ENCODE results near the gene SERTAD4.
A peak's percentile ranks its signal among the peaks of the same experiment; 100 is the strongest.
"Not testable (repeated sequence)": the region's sequence is repeated elsewhere in the genome, so short reads cannot be mapped to it uniquely, and the experiment has no call there.

The SERTAD4 gene

DNA sequence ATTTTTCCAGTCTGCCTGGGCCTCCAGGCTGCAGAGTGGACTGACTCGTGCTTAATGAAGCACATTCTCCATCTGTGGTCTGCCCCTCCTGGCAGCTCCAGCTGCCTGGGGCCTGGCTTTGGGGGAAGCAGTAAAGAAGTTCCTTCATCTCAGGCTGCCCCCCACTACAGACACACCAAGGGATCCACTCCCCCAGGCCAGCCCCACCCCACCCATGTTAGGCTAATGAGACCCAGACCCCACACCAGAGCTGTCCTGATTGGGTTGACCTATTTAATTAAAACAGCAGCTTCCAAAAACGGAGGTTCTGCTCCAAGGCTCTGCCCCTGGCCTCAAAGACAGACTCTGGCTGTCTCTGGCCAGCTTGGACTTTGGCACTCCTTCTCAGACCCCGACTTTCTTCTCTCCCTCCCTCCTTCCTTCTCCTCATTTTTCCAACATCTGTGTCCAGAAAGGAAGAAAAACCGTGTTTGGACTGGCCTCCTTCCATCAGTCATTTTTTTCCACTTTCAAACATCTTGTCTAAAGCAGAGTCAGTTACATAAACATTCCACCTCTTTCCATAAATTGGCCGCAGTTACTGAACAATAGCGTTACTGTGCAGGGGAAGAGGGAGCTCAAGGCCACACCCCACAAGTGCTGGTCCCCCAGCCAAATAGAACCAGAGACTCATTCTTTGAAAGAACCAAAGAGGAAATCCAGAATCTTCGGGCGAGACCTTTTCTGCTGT, 29.7 kb downstream of the SERTAD4 start:
- DNase-seq, result no peak

GRCh38 chr1:210262897-210263272, 30.3 kb downstream of the SERTAD4 start:
- no peak for DNase-seq

- no peak for DNase-seq
Observed at GRCh38 chr1:210263963-210264362, 31.4 kb downstream of the SERTAD4 start.

DNA sequence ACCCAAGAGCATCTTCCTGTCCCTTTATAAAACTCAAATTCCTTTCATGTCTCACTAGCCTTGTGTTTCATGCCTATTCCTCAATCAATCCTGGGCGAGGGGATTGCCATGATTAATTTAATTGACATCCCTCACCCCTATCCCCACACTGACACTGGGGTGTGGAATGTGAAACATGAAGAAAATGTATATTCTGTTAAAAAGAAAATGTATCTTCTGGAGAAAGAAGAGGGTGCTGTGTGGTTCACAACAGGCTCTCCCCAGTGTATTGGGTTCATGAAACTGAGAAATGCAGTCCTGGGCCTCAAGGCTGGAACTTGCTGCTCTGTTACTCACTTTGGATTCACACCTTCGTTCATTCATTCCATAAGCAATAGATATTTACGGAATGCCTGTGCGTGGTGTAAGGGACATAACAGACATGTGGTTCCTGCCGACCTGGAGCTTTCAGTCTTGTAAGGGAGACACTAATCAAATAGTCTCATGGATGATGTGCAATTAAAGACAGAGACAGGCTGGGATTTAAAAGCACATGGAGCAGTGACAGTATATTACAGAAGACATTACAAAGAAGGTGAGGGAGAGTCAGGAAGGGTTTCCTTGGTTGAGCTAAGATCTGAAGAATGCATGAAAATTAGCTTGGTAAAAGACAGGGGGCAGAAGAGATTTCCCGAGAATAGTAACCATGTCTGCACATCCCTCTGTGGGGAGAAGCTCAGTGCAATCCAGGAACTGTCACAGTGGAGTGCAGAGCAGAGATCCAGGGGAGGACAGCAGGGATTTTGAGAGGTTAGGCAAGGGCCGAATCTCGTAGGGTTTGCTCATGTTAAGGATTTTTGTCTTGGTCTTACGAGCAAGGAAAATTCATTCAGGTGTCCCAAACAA, 32.1 kb downstream of the SERTAD4 start:
- DNase-seq, result no peak

DNA sequence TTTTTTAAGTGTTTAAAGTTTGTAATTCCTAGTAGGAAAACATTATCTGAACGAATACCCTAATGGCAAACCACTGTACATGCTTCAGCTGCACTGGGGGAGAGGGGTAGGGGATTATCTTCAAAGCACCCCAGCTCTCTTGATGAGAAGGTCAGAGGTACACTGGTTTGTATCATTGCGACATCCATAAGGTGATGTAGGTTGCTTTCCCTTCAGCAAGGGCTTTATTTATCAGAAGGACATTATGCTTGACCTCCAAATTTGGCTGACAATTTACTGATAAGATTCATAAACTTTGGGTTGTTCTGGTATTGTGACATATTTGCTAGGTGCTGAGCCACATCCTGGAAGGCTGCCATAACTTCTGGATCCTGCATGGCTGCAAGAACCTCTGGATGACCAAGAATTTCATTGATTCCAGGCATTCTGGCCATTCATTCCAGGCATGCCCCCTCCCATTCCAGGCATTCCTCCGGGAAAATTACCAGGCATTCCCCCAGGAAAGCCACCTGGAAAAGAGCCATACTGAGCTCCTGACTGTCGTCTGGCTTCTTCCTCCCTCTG, 32.9 kb downstream of the SERTAD4 start:
- not testable (repeated sequence) for DNase-seq

GRCh38 chr1:210269981-210270380, 37.4 kb downstream of the SERTAD4 start:
- DNase-seq, result no peak

- DNase-seq, result no peak
Observed at GRCh38 chr1:210272666-210273065, 40.1 kb downstream of the SERTAD4 start.

DNA sequence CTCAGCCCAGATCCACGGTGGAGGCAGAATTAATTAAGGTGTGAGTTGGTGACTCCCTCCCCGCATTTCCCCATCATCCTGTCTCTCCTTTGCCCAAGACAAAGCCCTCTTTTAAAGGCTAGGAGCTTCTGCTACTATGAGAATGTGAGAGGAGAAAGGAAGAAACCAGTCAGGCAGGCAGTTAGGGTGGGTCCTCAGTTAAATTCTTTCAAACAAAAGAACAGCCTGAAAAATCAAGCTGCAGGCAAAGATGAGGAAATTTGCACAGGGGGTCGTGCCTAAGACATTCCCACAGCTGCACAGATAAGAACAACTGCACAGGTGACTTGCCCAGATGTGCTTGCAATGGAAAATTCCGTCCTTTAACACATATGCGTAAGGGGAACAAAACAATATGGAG, 47.6 kb downstream of the SERTAD4 start:
- no peak for DNase-seq

- no peak for DNase-seq
Observed at GRCh38 chr1:210288116-210288515, 55.5 kb downstream of the SERTAD4 start.

GRCh38 chr1:210289248-210289647, 56.7 kb downstream of the SERTAD4 start:
- DNase-seq, result no peak

- no peak for DNase-seq
Observed at GRCh38 chr1:210291081-210291764, 58.6 kb downstream of the SERTAD4 start.

DNA sequence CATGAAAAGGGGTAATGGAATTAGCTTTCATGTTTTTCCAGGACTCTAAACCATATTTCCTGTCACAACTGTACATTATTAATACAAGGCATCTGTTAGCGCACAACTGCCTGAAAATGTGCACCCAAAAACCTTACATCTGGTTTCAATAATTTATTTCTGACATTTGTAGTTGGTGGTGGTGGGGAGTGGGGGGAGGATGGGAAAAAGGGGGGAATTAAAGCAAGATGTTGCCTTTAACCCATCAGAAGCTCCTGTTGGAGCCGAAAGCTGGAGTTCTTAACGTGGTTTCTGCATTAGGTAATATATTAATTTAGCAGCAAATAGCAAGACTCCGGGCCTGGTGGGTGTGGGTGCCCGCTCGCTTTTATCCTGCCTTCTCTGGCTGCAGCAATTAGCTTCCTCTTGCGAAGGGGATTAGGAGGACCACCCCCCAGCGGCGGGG, 59.2 kb downstream of the SERTAD4 start:
- DNase-seq, result no peak

DNA sequence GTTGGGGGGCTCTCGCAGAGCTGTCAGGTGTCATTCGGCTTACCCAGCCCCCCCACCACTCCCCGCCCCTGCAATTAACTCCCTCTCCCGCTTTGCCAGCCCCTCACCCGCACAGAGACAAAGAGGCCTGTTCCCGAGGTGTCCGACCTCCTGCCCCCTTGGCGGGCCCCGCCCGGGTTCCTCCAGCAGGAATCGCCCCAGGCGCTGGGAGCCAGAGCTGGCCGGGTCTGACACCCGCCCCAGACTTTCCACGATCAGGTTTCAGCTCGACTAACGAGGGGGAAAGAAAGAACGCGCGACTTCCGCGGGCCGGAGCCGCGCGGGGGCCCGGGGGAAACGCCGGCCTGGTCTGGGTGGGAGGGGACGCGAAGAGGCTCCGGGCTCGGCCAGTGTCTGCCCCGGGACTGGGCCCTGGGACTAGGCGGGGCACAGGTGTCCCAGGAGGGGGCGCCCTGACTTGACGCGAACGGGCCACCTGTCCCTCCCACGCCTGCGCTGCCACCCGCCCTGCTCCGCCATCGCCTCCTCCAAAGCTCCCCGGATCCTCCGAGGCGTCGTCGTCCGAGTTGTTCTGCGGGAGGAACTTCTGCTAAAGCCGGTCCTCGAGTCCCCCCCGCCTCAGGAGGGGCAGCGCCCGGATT, 59.8 kb downstream of the SERTAD4 start:
- DNase-seq, result peak; percentile 26 to 44

DNA sequence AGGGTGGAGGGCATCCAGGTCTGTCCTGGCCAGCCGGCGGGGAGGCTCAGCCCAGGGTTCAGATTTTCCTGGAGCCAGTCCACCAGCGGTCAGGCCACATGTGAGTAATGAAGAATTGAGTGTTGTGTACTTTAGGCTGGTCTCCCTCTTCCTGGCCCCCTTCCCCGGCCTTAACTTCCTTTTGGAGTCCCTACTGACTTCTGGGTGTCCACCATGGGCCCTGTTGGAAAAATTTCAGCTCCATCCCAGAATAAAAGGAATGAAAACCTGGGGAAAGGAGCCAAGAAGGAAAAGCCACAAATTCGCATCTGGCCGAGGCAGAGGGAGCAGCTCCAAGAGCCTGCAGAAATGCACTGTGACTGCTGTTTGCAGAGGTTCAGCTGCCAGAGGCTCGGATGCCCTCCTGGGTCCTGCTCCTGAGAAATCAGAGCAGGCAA, 60.6 kb downstream of the SERTAD4 start:
- no peak for DNase-seq

DNA sequence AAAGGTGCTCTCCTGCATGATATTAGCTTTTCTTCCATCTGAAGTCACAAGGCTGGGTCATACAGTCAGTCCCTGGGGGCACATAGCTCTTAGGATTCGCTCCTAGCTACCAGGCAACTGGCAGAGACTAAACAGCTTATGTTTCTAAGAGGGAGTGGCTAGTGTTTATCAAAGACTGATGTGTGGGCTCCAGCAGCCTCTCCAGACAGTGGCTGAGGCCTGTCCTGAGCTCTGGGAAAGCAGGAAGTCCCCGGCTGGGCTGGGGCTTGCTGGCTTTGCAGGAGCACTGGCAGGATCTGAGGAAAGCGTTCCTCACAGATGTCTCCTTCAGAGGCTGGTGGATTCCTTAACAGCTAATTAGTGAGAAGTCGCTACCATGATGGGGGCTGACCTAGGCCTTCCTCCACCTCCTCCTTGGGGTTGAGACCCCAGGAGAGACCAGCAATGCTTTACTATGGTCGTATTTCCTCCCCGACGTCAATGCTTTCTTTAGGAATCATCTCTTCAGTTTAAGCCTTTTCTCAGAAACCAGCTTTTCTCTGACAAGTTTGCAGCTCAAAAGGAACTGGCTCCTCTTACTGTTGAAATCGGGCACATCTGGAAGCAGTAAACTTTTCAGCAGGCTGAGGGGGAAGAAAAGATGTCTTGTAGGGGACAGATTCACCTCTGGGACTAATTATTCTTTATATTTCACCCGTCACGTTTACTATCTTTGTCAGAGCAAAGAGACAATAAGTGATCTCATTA, 62.6 kb downstream of the SERTAD4 start:
- DNase-seq, result no peak
